Suppressor macrophage treated with lipopolysaccharide for 4 hours (primary cell): ENCODE data around the gene UFC1.
A peak's percentile ranks its signal among the peaks of the same experiment; 100 is the strongest.
"Not testable (repeated sequence)": the region's sequence is repeated elsewhere in the genome, so short reads cannot be mapped to it uniquely, and the experiment has no call there.

Source experiments
- DNase-seq: peaks from one replicate; pipeline ENCODE4 v3.0.0-alpha.2; 2020

The UFC1 gene

DNA sequence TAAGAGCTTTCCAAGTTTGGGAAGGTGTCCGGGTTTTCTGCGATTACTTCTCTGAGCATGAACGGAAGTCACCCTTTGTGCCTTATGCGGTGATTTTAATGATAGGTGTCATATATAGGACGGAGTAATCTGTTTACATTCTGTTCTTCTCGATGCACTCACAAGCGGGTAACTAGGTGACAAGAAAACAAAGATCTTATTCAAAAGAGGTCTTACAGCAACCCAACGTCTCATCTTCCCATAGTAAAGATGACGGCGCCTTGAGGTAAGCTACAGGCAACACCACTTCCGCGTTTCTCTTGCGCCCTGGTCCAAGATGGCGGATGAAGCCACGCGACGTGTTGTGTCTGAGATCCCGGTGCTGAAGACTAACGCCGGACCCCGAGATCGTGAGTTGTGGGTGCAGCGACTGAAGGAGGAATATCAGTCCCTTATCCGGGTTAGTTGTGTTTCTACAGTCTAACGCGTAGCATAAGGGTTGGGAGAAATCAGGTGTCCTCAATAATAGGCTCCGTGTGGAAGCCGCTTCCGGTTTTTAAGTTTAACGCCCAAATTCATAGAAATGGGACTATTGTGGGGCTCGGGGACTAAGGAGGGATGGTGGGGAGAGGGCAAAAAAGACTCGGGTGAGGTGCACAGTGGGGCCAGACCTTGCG lies at the start of gene UFC1:
Gene UFC1 (plus strand): TSS at position 297 of the 656 bp plus-strand sequence. CDS start 20 bp downstream, at position 317.
- peak; percentile 90 for DNase-seq

DNA sequence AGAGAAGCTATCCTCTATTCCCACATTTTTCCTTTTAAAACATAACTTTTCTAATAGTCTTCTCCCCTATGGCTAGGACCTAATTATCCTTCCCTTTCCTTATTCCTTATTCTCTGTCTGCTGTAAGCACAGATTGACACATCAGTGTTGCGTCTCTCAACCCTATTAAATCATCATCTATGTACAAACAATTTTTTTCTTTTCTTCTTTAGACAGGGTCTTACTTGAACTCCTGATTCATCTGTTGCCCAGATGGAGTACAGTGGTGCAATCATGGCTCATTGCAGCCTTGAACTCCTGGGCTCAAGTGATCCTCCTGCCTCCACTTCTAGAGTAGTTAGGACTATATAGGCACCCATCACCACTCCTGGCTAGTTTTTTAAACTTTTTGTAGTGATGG lies 47.3 kb upstream of the UFC1 start:
- DNase-seq = peak; percentile 41

- DNase-seq = peak; percentile 61
Observed at GRCh38 chr1:161111117-161111516, 42.7 kb upstream of the UFC1 start.

DNA sequence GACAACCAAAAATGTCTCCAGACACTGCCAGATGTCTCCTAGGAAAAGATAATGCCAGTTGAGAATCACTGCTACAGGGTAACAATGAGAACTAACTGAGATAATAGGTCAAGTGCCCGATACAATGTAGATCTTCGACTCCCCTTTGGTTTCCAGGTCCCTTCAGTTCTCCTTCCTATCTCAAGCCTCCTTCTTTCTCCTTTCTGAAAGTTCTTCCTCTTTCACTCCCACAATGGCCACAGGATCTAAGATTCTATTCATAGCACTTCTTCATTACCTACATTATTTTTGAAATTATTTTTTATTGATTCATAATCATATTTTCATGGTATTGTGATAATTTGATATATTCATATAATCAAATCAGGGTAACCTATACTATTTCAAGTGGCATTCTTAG lies 42.3 kb upstream of the UFC1 start:
- peak; percentile 49 for DNase-seq

DNA sequence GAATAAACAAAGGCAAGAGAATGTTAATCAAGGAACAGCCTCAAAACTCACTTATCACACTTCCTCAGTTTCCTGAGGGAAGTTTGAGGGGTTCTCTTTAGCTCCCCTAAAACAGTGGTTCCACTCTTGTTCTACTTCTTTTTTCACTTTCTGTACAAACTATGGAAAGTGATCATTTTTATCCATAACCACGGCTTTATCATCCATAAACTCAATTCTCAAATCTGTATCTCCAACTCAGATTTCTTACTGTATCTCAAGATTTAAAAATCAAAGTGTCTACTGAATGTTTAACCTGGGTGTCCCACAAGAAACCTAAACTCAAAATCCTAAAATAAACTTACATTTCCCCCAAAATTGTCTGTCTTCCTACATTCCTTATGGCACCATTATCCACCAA lies 39.9 kb upstream of the UFC1 start:
- no peak for DNase-seq

DNA sequence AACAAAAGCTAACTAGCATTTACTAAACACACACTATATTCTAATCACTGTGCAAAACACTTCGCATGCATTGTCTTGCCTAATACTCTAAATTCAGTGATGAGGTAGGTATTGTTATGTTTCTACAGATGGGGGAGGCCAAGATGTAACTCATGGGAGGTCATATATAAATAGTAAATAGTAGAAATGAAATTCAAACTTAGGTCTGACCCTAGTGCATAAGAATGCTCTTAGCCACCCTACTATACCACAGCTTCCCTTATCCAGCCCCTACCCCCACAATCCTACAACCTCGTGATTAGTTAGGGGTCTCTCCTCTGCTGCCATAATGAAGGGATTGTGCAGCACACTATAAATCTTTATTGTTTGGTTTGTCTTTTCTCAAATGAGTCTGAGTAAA lies 39.2 kb upstream of the UFC1 start:
- DNase-seq = no peak

- peak; percentile 47 for DNase-seq
Observed at GRCh38 chr1:161115132-161115711, 38.6 kb upstream of the UFC1 start.

GRCh38 chr1:161115961-161116360 lies 37.8 kb upstream of the UFC1 start:
- not testable (repeated sequence) for DNase-seq

DNA sequence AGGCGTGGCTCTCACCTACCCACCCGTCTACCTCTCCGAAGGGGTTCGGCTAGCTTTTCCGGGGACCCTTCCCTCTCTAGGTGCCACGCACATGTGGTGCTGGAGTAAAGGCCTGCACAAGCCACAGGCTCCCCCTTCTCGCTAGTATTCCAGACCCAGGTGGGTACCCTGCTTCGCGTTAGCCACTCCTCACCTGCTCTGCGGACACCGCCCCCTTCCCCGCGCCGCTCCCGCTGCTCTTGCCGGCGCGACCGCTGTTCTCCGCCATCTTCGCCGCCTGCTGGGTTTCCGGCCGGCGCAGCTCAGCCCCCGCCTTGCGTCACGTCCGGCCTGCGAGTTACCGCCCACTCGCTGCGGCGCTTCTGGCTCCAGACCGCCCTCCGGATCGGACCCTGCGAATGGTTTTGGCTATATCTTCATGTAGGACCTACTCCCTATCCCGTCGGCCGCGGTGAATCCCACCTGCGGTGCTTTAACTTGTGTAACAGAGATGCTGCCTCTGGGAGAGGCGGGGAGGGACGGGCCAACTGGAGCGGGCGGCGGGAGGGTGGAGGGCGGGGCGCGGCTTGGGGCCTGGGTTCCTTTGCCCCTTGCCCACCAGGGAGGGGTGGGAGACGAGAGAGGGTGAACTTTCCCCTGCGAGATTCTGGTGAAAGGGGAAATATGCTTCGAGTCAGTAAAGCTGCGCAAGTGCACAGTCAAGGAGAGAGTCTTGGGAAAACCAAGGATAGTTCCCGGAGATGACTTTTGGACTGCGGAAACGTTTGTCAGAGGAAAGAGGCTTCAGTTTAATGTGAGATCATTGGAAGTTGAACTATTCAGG lies 35.8 kb upstream of the UFC1 start, which contains the start of the genes NIT1 and PFDN2:
Gene NIT1 (plus strand): TSS at position 347 of the 823 bp plus-strand sequence. CDS start 72 bp downstream, at position 419.
Gene PFDN2 (minus strand): TSS at position 279 of the 823 bp plus-strand sequence. CDS start 11 bp downstream, at position 268.
- DNase-seq = peak; percentile 91

DNA sequence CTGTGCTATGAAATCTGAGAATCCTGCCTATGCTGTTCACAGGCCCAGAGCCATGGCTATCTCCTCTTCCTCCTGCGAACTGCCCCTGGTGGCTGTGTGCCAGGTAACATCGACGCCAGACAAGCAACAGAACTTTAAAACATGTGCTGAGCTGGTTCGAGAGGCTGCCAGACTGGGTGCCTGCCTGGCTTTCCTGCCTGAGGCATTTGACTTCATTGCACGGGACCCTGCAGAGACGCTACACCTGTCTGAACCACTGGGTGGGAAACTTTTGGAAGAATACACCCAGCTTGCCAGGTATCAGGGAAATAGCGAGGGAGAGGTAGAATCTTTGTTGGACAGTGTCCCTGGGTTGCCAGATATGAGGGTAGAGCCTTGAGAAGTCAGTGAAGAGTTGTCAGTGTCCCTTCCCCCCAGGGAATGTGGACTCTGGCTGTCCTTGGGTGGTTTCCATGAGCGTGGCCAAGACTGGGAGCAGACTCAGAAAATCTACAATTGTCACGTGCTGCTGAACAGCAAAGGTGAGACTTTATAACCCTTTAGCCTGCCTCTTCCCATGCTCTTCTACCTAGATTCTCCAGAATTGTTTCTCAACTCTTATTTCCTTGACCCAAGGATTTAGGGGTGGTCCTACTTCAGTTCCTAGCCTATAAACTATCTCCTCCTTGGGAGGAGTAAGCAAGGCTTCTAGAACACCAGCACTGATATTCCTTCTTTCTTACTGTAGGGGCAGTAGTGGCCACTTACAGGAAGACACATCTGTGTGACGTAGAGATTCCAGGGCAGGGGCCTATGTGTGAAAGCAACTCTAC lies 34.5 kb upstream of the UFC1 start:
- DNase-seq = peak; percentile 63

GRCh38 chr1:161121042-161121650 lies 32.6 kb upstream of the UFC1 start:
- DNase-seq = no peak

- DNase-seq = peak; percentile 68
Observed at GRCh38 chr1:161121834-161122233, 31.9 kb upstream of the UFC1 start.

DNA sequence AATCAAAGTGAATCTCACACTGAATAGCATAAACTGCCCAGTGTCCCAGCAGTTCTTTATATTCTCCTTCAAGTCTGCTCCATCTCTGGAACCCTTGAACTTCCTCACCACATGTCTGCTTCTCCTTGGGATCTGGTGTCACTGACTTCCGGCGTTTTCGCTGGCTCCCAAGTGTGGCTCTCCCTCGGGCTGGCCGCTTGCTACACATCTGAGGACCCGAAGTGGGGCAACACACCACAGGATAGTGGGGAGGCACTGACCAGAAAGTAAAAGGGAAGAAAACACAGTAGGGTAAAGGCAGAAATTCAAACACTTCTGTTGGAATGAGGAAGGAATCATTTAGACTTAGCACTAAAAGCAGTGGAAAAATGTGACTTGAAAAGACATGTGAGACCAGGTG lies 30.8 kb upstream of the UFC1 start:
- no peak for DNase-seq

GRCh38 chr1:161127649-161128048 lies 26.1 kb upstream of the UFC1 start:
- no peak for DNase-seq

DNA sequence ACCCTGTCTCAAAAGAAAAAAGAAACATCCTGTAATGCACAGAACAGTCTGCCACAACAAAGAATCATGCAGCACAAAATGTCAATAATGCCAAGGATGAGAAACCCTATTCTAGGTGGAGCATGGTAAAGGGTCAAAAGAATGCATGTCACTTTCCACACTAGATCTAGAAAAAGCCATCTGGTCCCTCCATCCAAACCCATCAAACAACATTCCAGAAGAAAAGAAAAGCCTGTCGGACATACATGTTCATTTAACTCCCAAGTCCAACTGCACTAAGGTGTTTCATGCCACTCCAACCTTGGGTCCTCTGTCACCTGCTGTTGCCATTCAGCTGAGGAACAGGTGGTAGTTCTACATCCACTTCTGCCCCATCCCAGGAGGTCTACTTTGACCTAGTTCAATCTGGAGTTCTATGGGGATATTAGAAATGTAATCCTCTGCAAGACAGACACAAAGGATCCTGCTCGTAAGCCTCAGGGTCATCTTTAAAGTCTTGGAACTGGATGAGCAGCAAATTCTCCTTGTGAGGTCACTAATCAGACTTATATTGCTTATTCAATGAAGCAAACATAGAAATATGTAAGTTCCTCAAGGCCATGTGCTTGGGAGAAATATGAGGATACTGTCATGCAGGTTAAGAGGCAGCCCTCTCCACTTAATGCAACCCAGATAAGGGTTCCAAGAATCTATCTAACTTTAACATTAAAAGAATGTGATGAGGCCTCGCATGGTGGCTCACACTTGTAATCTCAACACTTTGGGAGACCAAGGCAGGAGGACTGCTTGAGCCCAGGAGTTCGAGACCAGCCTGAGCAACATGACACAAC lies 25.0 kb upstream of the UFC1 start:
- DNase-seq = no peak

GRCh38 chr1:161130266-161130665 lies 23.5 kb upstream of the UFC1 start:
- DNase-seq = no peak

DNA sequence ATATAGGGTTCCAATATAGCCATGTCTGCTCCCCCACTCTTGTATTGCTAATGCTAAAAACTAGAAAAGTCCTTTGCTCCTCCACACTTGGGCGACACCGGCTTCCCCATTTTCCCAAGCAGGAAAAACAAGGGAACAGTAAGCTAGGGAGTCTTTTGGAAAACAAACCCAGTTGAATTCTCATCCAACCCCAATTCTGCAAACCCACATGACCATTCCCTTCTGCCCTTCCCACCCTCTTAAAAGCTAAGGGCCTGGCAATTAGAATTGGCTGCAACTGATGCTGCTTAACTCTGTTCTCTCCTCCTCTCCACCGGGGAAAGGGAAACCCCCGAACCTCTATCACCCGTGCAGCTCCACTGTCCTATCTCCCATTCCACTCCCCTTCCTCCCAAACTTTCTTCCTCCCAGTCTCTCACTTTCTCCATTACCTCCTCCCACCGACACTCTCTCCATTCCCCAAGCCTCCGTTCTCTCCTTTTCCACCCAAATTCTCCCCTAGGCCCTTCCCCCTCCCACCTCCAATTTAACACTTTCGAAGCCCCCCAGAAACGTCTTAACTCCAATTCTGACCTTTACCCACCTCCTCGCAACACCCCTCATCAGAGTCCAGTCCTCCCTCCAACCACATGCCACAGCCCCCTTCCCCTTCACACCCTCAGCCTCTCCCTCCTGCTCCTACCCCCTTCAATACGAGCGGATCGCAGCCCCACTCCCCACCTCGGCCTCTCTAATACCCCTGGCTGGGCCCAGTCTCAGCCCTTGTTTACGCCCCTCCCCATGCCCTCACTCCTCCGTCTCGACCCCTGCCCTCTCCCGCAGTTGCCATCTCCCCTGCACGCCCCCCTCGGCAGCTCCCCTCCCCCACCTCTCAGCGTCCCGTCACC lies 22.0 kb upstream of the UFC1 start:
- DNase-seq = no peak

- DNase-seq = peak; percentile 95
Observed at GRCh38 chr1:161132410-161133219, 21.2 kb upstream of the UFC1 start, which contains the start of gene DEDD. DEDD (minus strand) TSS chr1:161132667; CDS start chr1:161124462, 8,205 bp downstream.

DNA sequence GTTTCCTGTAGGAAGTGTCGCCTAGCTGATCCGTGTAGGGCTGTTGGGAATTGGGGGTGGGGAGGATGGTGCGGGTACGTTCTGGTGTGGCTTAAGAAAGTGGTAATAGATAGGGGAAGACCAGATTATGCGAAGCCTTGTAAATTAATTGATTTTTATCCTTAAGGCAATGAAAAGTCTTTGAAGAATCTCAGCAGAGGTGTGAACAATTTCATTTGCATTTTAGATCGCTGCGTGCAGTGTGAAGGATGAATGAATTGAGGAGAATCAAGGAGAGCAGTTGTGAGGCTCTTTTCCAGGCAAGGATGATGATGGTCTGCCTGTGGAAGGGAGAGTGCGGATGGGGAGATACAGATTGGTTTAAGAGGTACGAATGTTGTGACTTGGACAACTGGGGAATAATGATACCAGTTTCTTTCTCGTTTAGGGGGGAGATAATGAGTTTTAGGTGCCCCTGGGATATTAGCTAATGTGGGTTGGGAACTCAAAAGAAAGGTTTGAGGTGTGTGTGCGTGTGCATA lies 20.5 kb upstream of the UFC1 start:
- no peak for DNase-seq
